GM12878 (cell line): ENCODE results near the gene ZFPM1. TPM values are rescaled to one million over a fixed set of nuclear protein-coding genes. Genes with fewer than 3 reads are reported as not detected.

Source experiments
- CUX1 ChIP-seq: IDR thresholded peaks from 2 replicates; pipeline ENCODE4 v1.6.1; 2012; ENCODE audit warnings: improper control_type of control experiment, low read depth, low read length; ENCODE audit not compliant: insufficient replicate concordance
- IRF5 ChIP-seq: fragments of 450-650 bp; IDR thresholded peaks from 2 replicates; pipeline ENCODE4 v1.6.1; 2017; ENCODE audit warnings: borderline replicate concordance
- KLF5 ChIP-seq: fragments of 450-650 bp; IDR thresholded peaks from 2 replicates; pipeline ENCODE4 v1.6.1; 2014; ENCODE audit warnings: mild to moderate bottlenecking; ENCODE audit not compliant: partially characterized antibody
- ZBTB4 ChIP-seq: fragments of 450-650 bp; formaldehyde crosslinking; IDR thresholded peaks from 2 replicates; pipeline ENCODE4 v1.4.0; 2022; ENCODE audit warnings: mild to moderate bottlenecking, moderate library complexity
- polyA plus RNA-seq, 11 experiments: library from polyadenylated mRNA; depleted of rRNA in 4 of 11; unstranded in 6 of 11; stranded (reverse) in 5 of 11; fragments of >200 nt; fragmentation: Nextera tagmentation in 4 of 11; fragmentation: Illumina TruSeq in 1 of 11; extraction: Ambion mirVana in 4 of 11; extraction: Trizol in 1 of 11; gene quantifications; 1 replicate in 1 of 11; 2 replicates in 10 of 11; pipeline versions ENCODE4 v1.2.1 to v1.2.3, GENCODE V29; 2011 to 2016; ENCODE audit warnings: inconsistent platforms in 2 of 11, missing spikeins in 2 of 11, low read depth in 1 of 11
- total RNA-seq, 4 experiments: library from RNA; depleted of rRNA in 3 of 4; stranded (reverse); fragments of >200 nt in 3 of 4; fragmentation: Illumina TruSeq in 1 of 4; extraction: Trizol in 1 of 4; gene quantifications; 2 replicates each; pipeline versions ENCODE4 v1.2.1 to v1.2.3, GENCODE V29; 2013 to 2021

ZFPM1 gene
- total and polyA plus RNA-seq, 10 of the 15 experiments (the other 5 are each of a cell fraction or from before 2014, with no cell fraction given) = 0.02 to 5.1 (median 0.30) TPM

- TF ChIP-seq CUX1 (no peak), KLF5 (no peak), IRF5 (no peak), ZBTB4 (CRISPR knock-in tag) (no peak)
- TF ChIP-seq, all 136 proteins: peak for 0
Observed at GRCh38 chr16:88471115-88471514, 18.0 kb downstream of the ZFPM1 start (continued).
